HL-60 (cell line): ENCODE data around the gene COX4I1.

Experiments used
- DNase-seq, 2 experiments: peaks; one replicate each; pipeline ENCODE4 v3.0.0-alpha.2; 2010 to 2020; ENCODE audit warnings: low read depth in 1 of 2, low spot score in 1 of 2
- H3K27ac ChIP-seq: fragments of 250-450 bp; sonication (Bioruptor Pico); replicated peaks from 2 replicates; pipeline ENCODE4 v1.5.1; 2020; ENCODE audit warnings: mild to moderate bottlenecking, moderate library complexity
- H3K27me3 ChIP-seq: fragments of 250-450 bp; sonication (Bioruptor Pico); 2 replicates; pipeline ENCODE4 v1.5.1; 2021; ENCODE audit warnings: mild to moderate bottlenecking, moderate library complexity; ENCODE audit not compliant: insufficient read depth, poor library complexity, severe bottlenecking
- H3K4me3 ChIP-seq: replicated peaks from 2 replicates; pipeline ENCODE4 v1.5.1; 2011; ENCODE audit warnings: mild to moderate bottlenecking, control low read depth, low read length; ENCODE audit not compliant: insufficient read depth
- GABPA ChIP-seq: IDR thresholded peaks from 2 replicates; pipeline ENCODE4 v1.6.1; 2012; ENCODE audit warnings: low read depth
- POLR2AphosphoS5 ChIP-seq: IDR thresholded peaks from 2 replicates; pipeline ENCODE4 v1.6.1; 2012; ENCODE audit warnings: low read depth
- SPI1 ChIP-seq: IDR thresholded peaks from 2 replicates; pipeline ENCODE4 v1.6.1; 2012; ENCODE audit warnings: low read depth, mild to moderate bottlenecking, borderline replicate concordance
- TF ChIP-seq, protein P1 (sequence below): IDR thresholded peaks from 2 replicates; pipeline ENCODE4 v1.6.1; 2012; ENCODE audit warnings: low read depth; ENCODE audit not compliant: insufficient replicate concordance
- TF ChIP-seq, protein P2 (sequence below): IDR thresholded peaks from one replicate; pipeline ENCODE4 v1.5.1; 2011; ENCODE audit warnings: low read length, control low read depth, inconsistent platforms; ENCODE audit not compliant: insufficient read depth

The COX4I1 gene

DNA sequence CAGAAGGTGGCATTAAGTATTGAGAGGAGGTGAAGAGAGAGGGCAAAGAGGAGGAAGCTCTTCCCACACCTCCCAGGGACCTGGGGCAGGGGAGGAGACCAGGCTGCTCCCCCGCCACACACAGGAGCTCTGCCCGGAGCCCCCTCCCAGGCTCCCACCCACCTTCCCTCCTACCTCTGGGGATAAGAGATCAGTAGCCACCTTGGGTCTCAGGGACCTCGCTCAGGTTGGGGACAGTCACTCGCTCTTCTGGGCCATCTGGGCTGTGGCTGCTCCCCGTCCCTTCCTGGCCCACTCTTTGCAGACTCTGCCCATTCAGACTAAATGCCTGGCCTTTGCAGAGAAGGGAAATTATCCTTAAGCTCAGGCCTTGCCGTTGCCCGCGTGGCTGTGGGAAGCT is 33.7 kb upstream of the COX4I1 start:
- no peak for DNase-seq
- Histone ChIP-seq H3K27ac (no peak overlapping the region), H3K4me3 (no peak overlapping the region), H3K27me3 (no peaks in the 10 kb centered on the region)
- no peak for TF ChIP-seq SPI1

DNA sequence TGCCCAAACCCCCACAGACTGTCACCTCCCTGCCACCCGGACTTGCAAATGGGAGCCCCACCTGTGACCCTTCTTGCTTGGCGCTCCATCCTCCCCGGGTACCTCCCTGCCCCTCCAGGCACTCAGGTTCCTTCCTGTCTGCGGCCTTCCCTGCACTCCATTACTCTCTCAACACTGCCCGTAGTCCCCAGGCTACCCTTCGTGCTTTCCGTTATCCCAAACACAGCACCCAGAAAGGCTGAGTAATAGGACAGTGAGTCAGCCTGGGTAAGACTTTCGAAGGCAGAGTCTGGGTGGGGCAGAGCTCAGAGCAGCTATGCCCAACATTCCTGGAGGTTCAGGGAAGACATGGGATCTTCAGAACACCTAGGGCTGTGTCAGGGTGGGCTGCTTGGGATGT is 32.0 kb upstream of the COX4I1 start:
- no peak for DNase-seq

DNA sequence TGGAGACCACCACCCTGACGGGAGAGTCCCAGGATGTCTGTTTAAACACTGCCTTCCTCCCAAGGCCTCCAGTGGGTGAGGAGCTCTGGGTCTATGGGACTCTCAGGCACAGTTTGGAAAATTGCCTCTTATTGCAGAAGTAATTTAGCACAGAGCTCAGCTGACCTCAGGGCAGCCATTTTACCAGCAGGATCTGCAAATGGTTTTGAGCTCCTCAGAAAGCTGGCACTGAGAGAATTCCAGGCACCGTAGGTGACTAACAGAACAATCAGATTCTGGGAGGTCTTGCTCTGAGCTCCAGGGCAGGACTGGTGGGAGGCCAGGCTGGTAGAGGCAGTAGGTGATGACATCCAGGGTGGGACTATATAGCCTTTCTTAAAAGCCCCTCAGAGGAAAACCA is 31.3 kb upstream of the COX4I1 start:
- H3K4me3 ChIP-seq, result no peak overlapping the region

More for the DNA sequence above, 32.0 kb upstream of the COX4I1 start:
- H3K27ac ChIP-seq, result no peak overlapping the region
- TF ChIP-seq GABPA, result no peak
- TF ChIP-seq, protein P1, sequence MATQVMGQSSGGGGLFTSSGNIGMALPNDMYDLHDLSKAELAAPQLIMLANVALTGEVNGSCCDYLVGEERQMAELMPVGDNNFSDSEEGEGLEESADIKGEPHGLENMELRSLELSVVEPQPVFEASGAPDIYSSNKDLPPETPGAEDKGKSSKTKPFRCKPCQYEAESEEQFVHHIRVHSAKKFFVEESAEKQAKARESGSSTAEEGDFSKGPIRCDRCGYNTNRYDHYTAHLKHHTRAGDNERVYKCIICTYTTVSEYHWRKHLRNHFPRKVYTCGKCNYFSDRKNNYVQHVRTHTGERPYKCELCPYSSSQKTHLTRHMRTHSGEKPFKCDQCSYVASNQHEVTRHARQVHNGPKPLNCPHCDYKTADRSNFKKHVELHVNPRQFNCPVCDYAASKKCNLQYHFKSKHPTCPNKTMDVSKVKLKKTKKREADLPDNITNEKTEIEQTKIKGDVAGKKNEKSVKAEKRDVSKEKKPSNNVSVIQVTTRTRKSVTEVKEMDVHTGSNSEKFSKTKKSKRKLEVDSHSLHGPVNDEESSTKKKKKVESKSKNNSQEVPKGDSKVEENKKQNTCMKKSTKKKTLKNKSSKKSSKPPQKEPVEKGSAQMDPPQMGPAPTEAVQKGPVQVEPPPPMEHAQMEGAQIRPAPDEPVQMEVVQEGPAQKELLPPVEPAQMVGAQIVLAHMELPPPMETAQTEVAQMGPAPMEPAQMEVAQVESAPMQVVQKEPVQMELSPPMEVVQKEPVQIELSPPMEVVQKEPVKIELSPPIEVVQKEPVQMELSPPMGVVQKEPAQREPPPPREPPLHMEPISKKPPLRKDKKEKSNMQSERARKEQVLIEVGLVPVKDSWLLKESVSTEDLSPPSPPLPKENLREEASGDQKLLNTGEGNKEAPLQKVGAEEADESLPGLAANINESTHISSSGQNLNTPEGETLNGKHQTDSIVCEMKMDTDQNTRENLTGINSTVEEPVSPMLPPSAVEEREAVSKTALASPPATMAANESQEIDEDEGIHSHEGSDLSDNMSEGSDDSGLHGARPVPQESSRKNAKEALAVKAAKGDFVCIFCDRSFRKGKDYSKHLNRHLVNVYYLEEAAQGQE, result no peak
- H3K4me3 ChIP-seq, result no peak overlapping the region
- no peaks in the 10 kb centered on the region for H3K27me3 ChIP-seq

DNA sequence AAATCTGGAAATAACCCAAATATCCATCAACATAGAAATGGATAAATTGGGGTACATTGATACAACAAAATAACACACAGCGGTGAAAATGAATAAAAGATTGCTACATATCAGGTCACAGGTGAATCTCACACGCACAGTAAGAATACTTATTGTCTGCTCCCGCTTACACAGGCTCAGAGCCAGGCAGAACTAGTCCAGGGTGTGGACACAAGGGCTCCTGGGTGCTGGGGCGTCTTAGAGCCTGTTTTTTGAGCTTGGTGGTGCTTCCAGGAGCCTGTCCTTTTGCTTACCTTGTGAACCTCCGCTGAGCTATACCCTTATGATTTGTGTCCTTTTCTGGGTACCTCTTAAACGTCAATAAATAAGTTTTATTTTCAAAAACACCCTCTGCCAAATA is 28.8 kb upstream of the COX4I1 start:
- H3K27ac ChIP-seq, result no peak overlapping the region
- H3K4me3 ChIP-seq, result no peak overlapping the region
- H3K27me3 ChIP-seq, result no peaks in the 10 kb centered on the region
- no peak for DNase-seq
- TF ChIP-seq, protein P1, result no peak
- TF ChIP-seq, protein P2, sequence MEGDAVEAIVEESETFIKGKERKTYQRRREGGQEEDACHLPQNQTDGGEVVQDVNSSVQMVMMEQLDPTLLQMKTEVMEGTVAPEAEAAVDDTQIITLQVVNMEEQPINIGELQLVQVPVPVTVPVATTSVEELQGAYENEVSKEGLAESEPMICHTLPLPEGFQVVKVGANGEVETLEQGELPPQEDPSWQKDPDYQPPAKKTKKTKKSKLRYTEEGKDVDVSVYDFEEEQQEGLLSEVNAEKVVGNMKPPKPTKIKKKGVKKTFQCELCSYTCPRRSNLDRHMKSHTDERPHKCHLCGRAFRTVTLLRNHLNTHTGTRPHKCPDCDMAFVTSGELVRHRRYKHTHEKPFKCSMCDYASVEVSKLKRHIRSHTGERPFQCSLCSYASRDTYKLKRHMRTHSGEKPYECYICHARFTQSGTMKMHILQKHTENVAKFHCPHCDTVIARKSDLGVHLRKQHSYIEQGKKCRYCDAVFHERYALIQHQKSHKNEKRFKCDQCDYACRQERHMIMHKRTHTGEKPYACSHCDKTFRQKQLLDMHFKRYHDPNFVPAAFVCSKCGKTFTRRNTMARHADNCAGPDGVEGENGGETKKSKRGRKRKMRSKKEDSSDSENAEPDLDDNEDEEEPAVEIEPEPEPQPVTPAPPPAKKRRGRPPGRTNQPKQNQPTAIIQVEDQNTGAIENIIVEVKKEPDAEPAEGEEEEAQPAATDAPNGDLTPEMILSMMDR, result no peak
- TF ChIP-seq GABPA, result no peak
- no peak for TF ChIP-seq SPI1
- no peak for TF ChIP-seq POLR2AphosphoS5

More for the DNA sequence above, 31.3 kb upstream of the COX4I1 start:
- Histone ChIP-seq H3K27me3 (no peaks in the 10 kb centered on the region), H3K27ac (no peak overlapping the region)
- no peak for DNase-seq
- TF ChIP-seq, protein P2, result no peak

DNA sequence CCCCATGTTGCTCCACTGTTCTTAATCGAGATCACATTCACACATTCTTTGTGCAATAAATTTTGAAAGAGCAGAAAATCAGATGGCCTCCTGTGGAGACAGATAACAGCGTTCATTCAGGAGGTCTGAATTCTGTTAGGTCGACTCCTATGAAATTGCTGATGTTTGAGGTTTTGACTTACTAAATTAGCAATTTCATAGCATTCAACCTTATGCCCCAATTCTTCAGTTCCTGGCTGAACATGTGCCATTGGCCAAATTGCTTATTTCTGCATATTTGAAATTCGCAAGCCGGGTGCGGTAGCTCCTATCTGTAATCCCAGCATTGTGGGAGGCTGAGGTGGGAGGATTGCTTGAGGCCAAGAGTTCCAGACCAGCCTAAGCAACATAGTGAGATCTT is 26.5 kb upstream of the COX4I1 start:
- no peak for DNase-seq
- Histone ChIP-seq H3K4me3 (no peak overlapping the region), H3K27ac (no peak overlapping the region), H3K27me3 (no peaks in the 10 kb centered on the region)
- TF ChIP-seq POLR2AphosphoS5 (no peak), SPI1 (no peak)
- TF ChIP-seq, protein P2, result no peak
